ENCODE results near the gene RASSF8.

DNA sequence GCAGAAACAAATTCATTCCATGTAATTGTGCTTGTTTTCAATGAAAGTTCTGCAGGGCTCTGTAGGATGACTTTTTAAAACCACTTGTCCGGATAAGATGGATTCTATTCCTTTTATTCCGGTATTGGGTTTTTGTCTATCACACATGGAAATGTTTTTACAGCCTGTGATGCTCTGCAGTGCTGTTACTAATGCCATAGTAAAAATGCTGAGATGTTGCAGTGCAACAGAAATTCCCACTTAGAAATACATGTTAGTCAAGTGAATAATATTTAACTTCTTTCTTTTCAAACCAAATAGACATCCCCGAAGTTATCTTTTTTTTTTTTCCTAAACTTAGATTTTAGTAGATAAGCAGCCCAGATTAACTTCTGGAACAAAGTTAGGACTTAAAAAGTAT is 71.9 kb downstream of the RASSF8 start:
- TF ChIP-seq POLR2A (IDR thresholded peaks at IDR 0.05; ENCODE audit: low read length) (no peak), GATA1 (IDR thresholded peaks at IDR 0.05; ENCODE audit: low read depth, low read length) (no peak)

Data from erythroblast (primary cell).